Ovary (tissue), 3 donors: ENCODE data around the gene CD72.

Source experiments
- CTCF ChIP-seq, 3 donors: fragments of 450-650 bp in 2 of 3; fragments of 200-600 bp in 1 of 3; IDR thresholded peaks; one replicate each; pipeline versions ENCODE4 v1.5.1 to v1.8.0; 2016 to 2022; ENCODE audit warnings: antibody characterized with exemption in 3 of 3, mild to moderate bottlenecking in 1 of 3
- EP300 ChIP-seq: sonication (generic); formaldehyde crosslinking; IDR thresholded peaks from one replicate; pipeline ENCODE4 v1.6.1; 2017; ENCODE audit warnings: antibody characterized with exemption
- donor health status: DM: no; HTN: no; CAD: no.

- TF ChIP-seq CTCF (IDR thresholded peaks at IDR 0.05) (no peak), EP300 (no peak)
Measured at GRCh38 chr9:35608221-35608620, 10.0 kb downstream of the CD72 start.
